Adrenal gland (tissue), 12 donors: ENCODE results near the gene CD22. TPM values are rescaled to one million over a fixed set of nuclear protein-coding genes. Genes with fewer than 3 reads are reported as not detected.
"Not testable (repeated sequence)": the region's sequence is repeated elsewhere in the genome, so short reads cannot be mapped to it uniquely, and the experiment has no call there.

ENCODE experiments used
- DNase-seq, 7 donors: peaks; one replicate each; pipeline ENCODE4 v3.0.0-alpha.2; 2019 to 2020
- H3K27ac ChIP-seq, 5 donors: fragments of 200-600 bp; sonication (generic) in 4 of 5; 1 replicate in 3 of 5; 2 replicates in 2 of 5; pipeline versions ENCODE4 v1.5.1 to v1.8.0; 2016 to 2020; ENCODE audit warnings: mild to moderate bottlenecking in 1 of 5
- H3K27me3 ChIP-seq: fragments of 200-600 bp; 2 replicates; pipeline ENCODE4 v1.8.0; 2021
- H3K36me3 ChIP-seq, 2 donors: fragments of 200-600 bp; replicated peaks in 1 of 2; 1 replicate in 1 of 2; 2 replicates in 1 of 2; pipeline versions ENCODE4 v1.5.1 to v1.8.0; 2018 to 2022
- H3K4me1 ChIP-seq, 2 donors: fragments of 200-600 bp; replicated peaks in 1 of 2; 1 replicate in 1 of 2; 2 replicates in 1 of 2; pipeline versions ENCODE4 v1.5.1 to v1.8.0; 2018 to 2021
- H3K4me3 ChIP-seq, 4 donors: fragments of 200-600 bp; sonication (generic) in 3 of 4; one replicate each; pipeline ENCODE4 v1.5.1; 2016 to 2018
- H3K9me3 ChIP-seq, 3 donors: fragments of 200-600 bp; sonication (generic) in 1 of 3; replicated peaks in 1 of 3; 1 replicate in 2 of 3; 2 replicates in 1 of 3; pipeline versions ENCODE4 v1.5.1 to v1.8.0; 2016 to 2021
- CTCF ChIP-seq, 6 experiments: fragments of 450-650 bp in 4 of 6; fragments of 200-600 bp in 2 of 6; sonication (generic) in 1 of 6; IDR thresholded peaks; 1 replicate in 5 of 6; 2 replicates in 1 of 6; pipeline versions ENCODE4 v1.5.1 to v1.8.0; 2016 to 2021; ENCODE audit warnings: antibody characterized with exemption in 6 of 6, mild to moderate bottlenecking in 2 of 6, moderate library complexity in 1 of 6
- POLR2A ChIP-seq, 2 donors: fragments of 450-650 bp; IDR thresholded peaks; one replicate each; pipeline ENCODE4 v1.6.1; 2017; ENCODE audit warnings: antibody characterized with exemption in 2 of 2, mild to moderate bottlenecking in 2 of 2, moderate library complexity in 1 of 2
- WGBS, 4 donors: extraction: QIAGEN DNeasy Blood & Tissue Kit in 2 of 4; methylation state at CpG; one replicate each; pipeline versions ENCODE4 v1.1.5 to v1.1.7; 2013 to 2017; 5-methylcytosine and 5-hydroxymethylcytosine counted together
- intact Hi-C, 2 donors: fragments of 100-400 bp; cut with DNase I; formaldehyde crosslinking; loops; one replicate each; pipeline versions ENCODE4 v1.14.1 to v1.15.0; 2022 to 2023
- polyA plus RNA-seq, 3 donors: library from polyadenylated mRNA; stranded (reverse); fragments of 200-250 nt in 2 of 3; fragments of 350-450 nt in 1 of 3; fragmentation: Illumina TruSeq in 1 of 3; extraction: RNeasy Lipid Tissue Mini Kit (QIAGEN cat#74804) in 1 of 3; gene quantifications; one replicate each; pipeline ENCODE4 v1.2.3, GENCODE V29; 2013 to 2014
- total RNA-seq, 9 donors: library from RNA; depleted of rRNA in 4 of 9; stranded (reverse); fragments of >200 nt in 4 of 9; fragments of 120-200 nt in 1 of 9; fragmentation: NEBNext Ultra II Directional in 1 of 9; extraction: Animal tissue kit (Norgen Biotek cat#: 25700) in 1 of 9; gene quantifications; one replicate each; pipeline versions ENCODE4 v1.1.0 to v1.2.4, GENCODE V29; 2013 to 2023
- donor health status: healthy with polysubstance abuse.
- donor health status: Bipolar disorder and iron deficiency.
- donor health status: DM: yes; HTN: yes; CAD: no.
- donor health status: DM: no; HTN: no; CAD: no.
- donor health status: DM: no; HTN: no; CAD: no.
- donor health status: DM: yes; HTN: yes; CAD: no.

CD22 gene
- total and polyA plus RNA-seq, 12 donors: 1.8 to 16.1 (median 6.2) TPM

GRCh38 chr19:35375505-35376307 is 46.7 kb downstream of the CD22 start:
- TF ChIP-seq POLR2A (IDR thresholded peaks at IDR 0.05) (no peak), CTCF (IDR thresholded peaks at IDR 0.05) (no peak)
- Histone ChIP-seq H3K27ac (no peak overlapping the region), H3K4me3 (no peak overlapping the region), H3K36me3 (no peaks in the 10 kb centered on the region), H3K4me1 (peaks cover 0 to 6% of the 10 kb centered on the region in 2 donors), H3K9me3 (no peaks in the 10 kb centered on the region), H3K27me3 (no peaks in the 10 kb centered on the region)
- intact Hi-C loops: no loop called here
- WGBS, 4 donors: 87 to 93% (median 91%) methylated on average over 12 of the region's 12 CpGs
- DNase-seq: peak in 1 of 7 donors; percentile 34

DNA sequence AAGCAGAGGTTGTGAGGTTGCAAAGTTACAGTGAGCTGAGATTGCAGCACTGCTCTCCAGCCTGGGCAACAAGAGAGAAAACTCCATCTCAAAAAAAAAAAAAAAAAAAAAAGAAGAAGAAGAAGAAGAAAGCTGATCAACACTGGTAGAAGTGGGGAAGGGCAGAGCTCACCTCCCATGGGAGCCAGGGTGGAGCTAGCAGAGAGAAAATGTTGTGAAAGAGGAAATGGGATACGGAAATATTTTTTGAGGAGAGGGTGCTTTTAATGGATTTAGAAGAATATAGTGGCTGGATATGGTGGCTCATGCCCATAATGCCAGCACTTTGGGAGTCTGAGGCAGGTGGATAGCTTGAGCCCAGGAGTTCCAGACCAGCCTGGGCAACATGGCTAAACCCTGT is 48.7 kb downstream of the CD22 start:
- WGBS, 4 donors: 47 to 71% (median 65%) methylated on average over 1 of the region's 1 CpG
- H3K27me3 ChIP-seq: no peaks in the 10 kb centered on the region
- H3K27ac ChIP-seq: no peak overlapping the region
- intact Hi-C loops: no loop called here
- H3K36me3 ChIP-seq: no peaks in the 10 kb centered on the region
- no peak overlapping the region for H3K4me3 ChIP-seq
- H3K9me3 ChIP-seq: no peaks in the 10 kb centered on the region
- TF ChIP-seq CTCF (IDR thresholded peaks at IDR 0.05): no peak
- TF ChIP-seq POLR2A (IDR thresholded peaks at IDR 0.05): no peak
- peak in 1 of 7 donors; percentile 20 for DNase-seq
- H3K4me1 ChIP-seq: peaks cover 0 to 6% of the 10 kb centered on the region in 2 donors

DNA sequence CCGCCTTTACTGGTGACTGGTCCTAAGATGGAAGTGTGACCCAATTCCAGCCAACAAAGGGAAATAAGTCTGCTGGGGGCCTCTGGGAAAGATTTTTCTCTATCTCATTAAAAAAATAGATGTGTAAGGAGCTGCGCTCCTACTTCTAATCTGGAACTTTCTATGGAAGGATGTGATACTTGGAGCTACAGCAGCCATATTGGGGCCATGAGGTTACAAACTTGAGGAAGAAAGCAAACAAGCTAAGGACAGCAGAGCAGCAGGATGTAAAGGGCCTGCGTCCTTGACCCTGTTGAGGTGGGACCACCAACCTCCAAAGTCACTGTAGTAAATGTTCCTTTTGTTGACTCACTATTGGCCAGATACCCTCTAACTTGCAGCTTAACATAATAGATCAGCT is 49.4 kb downstream of the CD22 start:
- H3K27ac ChIP-seq: no peak overlapping the region
- TF ChIP-seq CTCF (IDR thresholded peaks at IDR 0.05): no peak
- TF ChIP-seq POLR2A (IDR thresholded peaks at IDR 0.05): no peak
- H3K4me1 ChIP-seq: peaks cover 0 to 6% of the 10 kb centered on the region in 2 donors
- H3K9me3 ChIP-seq: no peaks in the 10 kb centered on the region
- 91 to 95% (median 92%) methylated on average over 3 of the region's 3 CpGs for WGBS, 4 donors
- no peaks in the 10 kb centered on the region for H3K36me3 ChIP-seq
- peak in 1 of 7 donors; percentile 7 for DNase-seq
- intact Hi-C loops: no loop called here
- H3K27me3 ChIP-seq: no peaks in the 10 kb centered on the region
- no peak overlapping the region for H3K4me3 ChIP-seq

GRCh38 chr19:35379545-35379944 is 50.6 kb downstream of the CD22 start:
- WGBS, 4 donors: 85 to 94% (median 91%) methylated on average over 5 of the region's 5 CpGs
- not testable (repeated sequence) for H3K27ac ChIP-seq, H3K27me3 ChIP-seq

DNA sequence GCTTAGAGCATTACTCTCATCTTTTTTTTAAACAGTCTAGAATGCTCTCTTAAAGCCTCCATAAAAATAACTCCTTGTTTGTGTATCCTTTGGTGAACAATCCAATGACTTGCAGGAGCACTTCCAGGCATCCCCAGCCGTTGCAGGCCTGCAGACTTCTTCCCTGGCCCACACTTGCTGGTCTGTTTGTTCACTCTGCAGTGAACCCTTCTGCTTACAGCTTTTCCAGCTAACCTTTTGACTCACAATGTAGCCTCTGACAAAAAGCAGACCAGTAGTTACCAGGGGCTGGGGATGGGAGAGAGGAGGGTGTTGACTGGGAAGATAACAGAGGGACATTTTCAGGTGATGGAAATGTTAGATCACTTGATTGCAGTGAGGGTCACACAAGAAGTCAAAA is 51.0 kb downstream of the CD22 start:
- Histone ChIP-seq H3K27ac (no peak overlapping the region), H3K27me3 (no peaks in the 10 kb centered on the region), H3K4me1 (peaks cover 0 to 1% of the 10 kb centered on the region in 2 donors), H3K4me3 (no peak overlapping the region), H3K36me3 (no peaks in the 10 kb centered on the region), H3K9me3 (no peaks in the 10 kb centered on the region)
- WGBS, 4 donors: 68 to 82% (median 74%) methylated on average over 1 of the region's 1 CpG
- intact Hi-C loops: no loop called here
- no peak for TF ChIP-seq CTCF (IDR thresholded peaks at IDR 0.05)
- no peak for TF ChIP-seq POLR2A (IDR thresholded peaks at IDR 0.05)
- peak in 1 of 7 donors; percentile 33 for DNase-seq

More at GRCh38 chr19:35379545-35379944, 50.6 kb downstream of the CD22 start:
- H3K9me3 ChIP-seq, intact Hi-C loops, H3K36me3 ChIP-seq, H3K4me3 ChIP-seq, H3K4me1 ChIP-seq: not testable (repeated sequence)
- peak in 1 of 7 donors; percentile 34 for DNase-seq
